Naive B cell (primary cell): Measurements from ENCODE around the gene ZFYVE19. TPM values are rescaled to one million over a fixed set of nuclear protein-coding genes. Genes with fewer than 3 reads are reported as not detected.
"Not testable (repeated sequence)": the region's sequence is repeated elsewhere in the genome, so short reads cannot be mapped to it uniquely, and the experiment has no call there.

ENCODE experiments used
- ATAC-seq, 2 donors: fragments of 150-1000 bp; cut with Tn5 transposase; 2 replicates each; pipeline ENCODE4 v1.10.0; 2021; ENCODE audit warnings: low read depth in 2 of 2, mild to moderate bottlenecking in 2 of 2, moderate library complexity in 2 of 2
- DNase-seq: peaks from one replicate; pipeline ENCODE4 v3.0.0; 2022
- H3K27ac Mint-ChIP-seq, 6 donors: one replicate each; pipeline ENCODE4 v1.8.0; 2020 to 2022; ENCODE audit warnings: mild to moderate bottlenecking in 6 of 6, mixed read lengths in 6 of 6, moderate library complexity in 5 of 6, inconsistent platforms in 2 of 6
- H3K27me3 Mint-ChIP-seq, 3 donors: one replicate each; pipeline ENCODE4 v1.8.0; 2021 to 2022; ENCODE audit warnings: mixed read lengths in 3 of 3, mild to moderate bottlenecking in 1 of 3
- H3K36me3 Mint-ChIP-seq, 2 donors: one replicate each; pipeline ENCODE4 v1.8.0; 2020 to 2022; ENCODE audit warnings: mixed read lengths in 2 of 2, inconsistent platforms in 1 of 2, mild to moderate bottlenecking in 1 of 2
- H3K4me1 Mint-ChIP-seq, 3 donors: one replicate each; pipeline ENCODE4 v1.8.0; 2020 to 2022; ENCODE audit warnings: mixed read lengths in 3 of 3, inconsistent platforms in 1 of 3, mild to moderate bottlenecking in 1 of 3, moderate library complexity in 1 of 3
- H3K4me3 Mint-ChIP-seq, 8 donors: one replicate each; pipeline ENCODE4 v1.8.0; 2020 to 2022; ENCODE audit warnings: mild to moderate bottlenecking in 8 of 8, mixed read lengths in 8 of 8, moderate library complexity in 8 of 8, inconsistent platforms in 2 of 8
- H3K9me3 Mint-ChIP-seq, 7 donors: one replicate each; pipeline ENCODE4 v1.8.0; 2020 to 2022; ENCODE audit warnings: mixed read lengths in 7 of 7, mild to moderate bottlenecking in 5 of 7, inconsistent platforms in 2 of 7, moderate library complexity in 1 of 7
- polyA plus RNA-seq, 6 donors: library from polyadenylated mRNA; unstranded; fragments of 300-500 nt; fragmentation: Illumina TruSeq; gene quantifications; one replicate each; pipeline ENCODE4 v1.2.3, GENCODE V29; 2021; ENCODE audit warnings: low read depth in 6 of 6

The ZFYVE19 gene
- polyA plus RNA-seq, 6 donors from 2014 or later: 9.5 to 27.7 (median 12.9) TPM

GRCh38 chr15:40847223-40847961 lies 40.5 kb downstream of the ZFYVE19 start:
- Mint-ChIP-seq H3K36me3 (peaks cover 0 to 7% of the 10 kb centered on the region in 2 donors), H3K27me3 (no peaks in the 10 kb centered on the region), H3K9me3 (no peaks in the 10 kb centered on the region), H3K4me1 (peaks cover 34 to 43% (median 39%) of the 10 kb centered on the region in 3 donors), H3K27ac (peak overlapping the region; percentile 6 to 94 (median 88)), H3K4me3 (peak overlapping the region; percentile 2 to 91 (median 56))
- peak; percentile 64 to 70 for ATAC-seq
- peak; percentile 35 for DNase-seq

GRCh38 chr15:40850576-40851112 lies 43.8 kb downstream of the ZFYVE19 start:
- Mint-ChIP-seq H3K9me3 (no peaks in the 10 kb centered on the region), H3K27ac (peak overlapping the region in 1 of 6 donors; percentile 62), H3K4me3 (no peak overlapping the region), H3K27me3 (no peaks in the 10 kb centered on the region), H3K4me1 (peaks cover 23 to 26% (median 26%) of the 10 kb centered on the region in 3 donors), H3K36me3 (peaks cover 0 to 7% of the 10 kb centered on the region in 2 donors)
- DNase-seq (no peak), ATAC-seq (no peak)

GRCh38 chr15:40852529-40852928 lies 45.6 kb downstream of the ZFYVE19 start:
- Mint-ChIP-seq H3K4me1 (peaks cover 9 to 11% (median 10%) of the 10 kb centered on the region in 3 donors), H3K4me3 (no peak overlapping the region), H3K9me3 (no peaks in the 10 kb centered on the region), H3K27ac (peak overlapping the region in 1 of 6 donors; percentile 30), H3K27me3 (no peaks in the 10 kb centered on the region), H3K36me3 (peaks cover 4 to 7% of the 10 kb centered on the region in 2 donors)
- DNase-seq: no peak
- no peak for ATAC-seq

- Mint-ChIP-seq H3K27me3 (no peaks in the 10 kb centered on the region), H3K9me3 (no peaks in the 10 kb centered on the region), H3K27ac (no peak overlapping the region), H3K36me3 (peaks cover 4 to 7% of the 10 kb centered on the region in 2 donors), H3K4me1 (peaks cover 6 to 7% (median 7%) of the 10 kb centered on the region in 3 donors), H3K4me3 (no peak overlapping the region)
- ATAC-seq (no peak), DNase-seq (no peak)
Observed at GRCh38 chr15:40853241-40853890, 46.5 kb downstream of the ZFYVE19 start.

GRCh38 chr15:40854161-40854560 lies 47.3 kb downstream of the ZFYVE19 start:
- no peak for DNase-seq
- Mint-ChIP-seq H3K27ac (no peak overlapping the region), H3K4me3 (no peak overlapping the region), H3K27me3 (no peaks in the 10 kb centered on the region), H3K4me1 (peaks cover 9 to 13% (median 9%) of the 10 kb centered on the region in 3 donors), H3K9me3 (no peaks in the 10 kb centered on the region), H3K36me3 (peaks cover 4 to 7% of the 10 kb centered on the region in 2 donors)
- ATAC-seq: no peak

DNA sequence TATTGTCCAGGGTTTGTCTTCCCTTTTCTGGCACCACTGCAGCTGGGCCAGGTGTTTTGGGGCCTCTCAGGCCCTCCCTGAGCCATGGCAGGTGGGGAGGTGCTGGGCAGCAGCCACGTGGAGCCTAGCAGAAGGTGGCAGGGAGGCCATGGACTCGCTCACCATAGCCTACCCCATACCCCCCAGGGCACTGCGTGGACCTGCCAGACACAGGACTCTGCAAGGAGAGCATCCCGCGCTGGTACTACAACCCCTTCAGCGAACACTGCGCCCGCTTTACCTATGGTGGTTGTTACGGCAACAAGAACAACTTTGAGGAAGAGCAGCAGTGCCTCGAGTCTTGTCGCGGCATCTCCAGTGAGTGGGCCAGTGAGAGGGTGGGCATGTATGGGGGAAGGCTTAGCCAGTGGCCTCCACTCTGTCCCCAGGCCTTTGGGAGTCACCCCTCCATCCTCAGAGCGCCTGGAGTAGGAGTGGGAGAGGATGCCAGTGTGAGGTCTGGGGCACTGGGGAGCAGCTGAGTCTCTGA lies 48.9 kb downstream of the ZFYVE19 start:
- no peak overlapping the region for H3K4me3 Mint-ChIP-seq
- H3K4me1 Mint-ChIP-seq: peaks cover 11 to 17% (median 15%) of the 10 kb centered on the region in 3 donors
- ATAC-seq (no peak), DNase-seq (no peak)
- H3K27me3 Mint-ChIP-seq: no peaks in the 10 kb centered on the region
- H3K36me3 Mint-ChIP-seq: peaks cover 4 to 7% of the 10 kb centered on the region in 2 donors
- no peak overlapping the region for H3K27ac Mint-ChIP-seq
- no peaks in the 10 kb centered on the region for H3K9me3 Mint-ChIP-seq

- no peak for DNase-seq
- H3K27me3 Mint-ChIP-seq: no peaks in the 10 kb centered on the region
- peaks cover under 1 to 4% of the 10 kb centered on the region in 2 donors for H3K36me3 Mint-ChIP-seq
- H3K27ac Mint-ChIP-seq: no peak overlapping the region
- no peaks in the 10 kb centered on the region for H3K9me3 Mint-ChIP-seq
- peaks cover 11 to 17% (median 12%) of the 10 kb centered on the region in 3 donors for H3K4me1 Mint-ChIP-seq
- no peak overlapping the region for H3K4me3 Mint-ChIP-seq
- ATAC-seq: no peak
Observed at GRCh38 chr15:40856746-40857145, 49.9 kb downstream of the ZFYVE19 start.

GRCh38 chr15:40857601-40858341 lies 50.9 kb downstream of the ZFYVE19 start:
- Mint-ChIP-seq H3K4me3 (peak overlapping the region in 1 of 8 donors; percentile 11), H3K27me3 (no peaks in the 10 kb centered on the region), H3K9me3 (no peaks in the 10 kb centered on the region), H3K4me1 (peaks cover 8 to 17% (median 11%) of the 10 kb centered on the region in 3 donors), H3K36me3 (peaks cover 0 to 4% of the 10 kb centered on the region in 2 donors), H3K27ac (peak overlapping the region in 3 of 6 donors; percentile 13 to 70 (median 52))
- ATAC-seq (peak; percentile 84 to 87), DNase-seq (peak; percentile 70)

- Mint-ChIP-seq H3K9me3 (no peaks in the 10 kb centered on the region), H3K4me3 (peak overlapping the region in 2 of 8 donors; percentile 34 to 66), H3K27ac (no peak overlapping the region), H3K36me3 (peaks cover 0 to 4% of the 10 kb centered on the region in 2 donors), H3K4me1 (peaks cover 8 to 17% (median 11%) of the 10 kb centered on the region in 3 donors), H3K27me3 (peaks cover 0 to under 1% (median 0%) of the 10 kb centered on the region in 3 donors)
- DNase-seq: no peak
- no peak for ATAC-seq
Observed at GRCh38 chr15:40858706-40859105, 51.8 kb downstream of the ZFYVE19 start.

DNA sequence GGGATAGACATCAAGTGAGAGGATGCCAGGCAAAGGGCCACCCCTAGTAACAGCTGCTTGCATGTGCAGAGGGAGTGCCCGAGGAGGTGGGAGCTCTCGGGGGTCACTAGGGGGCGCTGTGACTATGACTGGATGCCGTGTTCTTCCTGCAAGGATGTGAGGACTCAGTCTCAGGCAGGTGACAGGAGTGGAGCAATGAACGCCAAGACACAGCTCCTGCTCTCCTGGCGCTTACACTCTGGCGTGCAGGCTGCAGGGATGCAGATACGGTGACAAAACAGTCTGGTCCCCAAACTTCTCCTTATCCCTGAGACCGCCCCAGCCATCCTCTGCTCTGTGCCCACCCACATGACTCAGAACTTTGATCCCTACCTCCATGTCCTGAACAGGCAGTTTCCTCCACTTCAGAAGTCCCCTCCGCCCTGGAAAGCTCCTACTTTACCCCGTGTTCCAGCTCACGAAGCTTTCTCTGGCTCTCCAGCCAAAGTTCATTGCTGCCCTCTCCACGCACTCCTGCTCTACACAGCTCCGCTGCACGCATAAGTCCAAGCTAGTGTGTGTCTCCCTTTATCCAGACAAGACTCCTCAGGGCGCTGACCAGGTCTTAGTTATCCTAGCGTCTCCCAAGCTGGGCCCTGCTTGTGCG lies 52.4 kb downstream of the ZFYVE19 start:
- Mint-ChIP-seq H3K4me1 (peaks cover 8 to 17% (median 11%) of the 10 kb centered on the region in 3 donors), H3K27ac (peak overlapping the region in 1 of 6 donors; percentile 37), H3K9me3 (no peaks in the 10 kb centered on the region), H3K4me3 (no peak overlapping the region), H3K27me3 (peaks cover 0 to 6% (median 5%) of the 10 kb centered on the region in 3 donors), H3K36me3 (peaks cover 0 to 4% of the 10 kb centered on the region in 2 donors)
- ATAC-seq (peak; percentile 79 to 83), DNase-seq (peak; percentile 69)

- peaks cover 2 to 12% (median 7%) of the 10 kb centered on the region in 3 donors for H3K27me3 Mint-ChIP-seq
- H3K4me3 Mint-ChIP-seq, H3K9me3 Mint-ChIP-seq, H3K36me3 Mint-ChIP-seq, DNase-seq, ATAC-seq, H3K27ac Mint-ChIP-seq: not testable (repeated sequence)
- peaks cover 8 to 17% (median 11%) of the 10 kb centered on the region in 3 donors for H3K4me1 Mint-ChIP-seq
Observed at GRCh38 chr15:40861147-40861546, 54.3 kb downstream of the ZFYVE19 start.

- DNase-seq (no peak), ATAC-seq (no peak)
- no peak overlapping the region for H3K4me3 Mint-ChIP-seq
- peaks cover 5 to 8% (median 8%) of the 10 kb centered on the region in 3 donors for H3K4me1 Mint-ChIP-seq
- no peaks in the 10 kb centered on the region for H3K36me3 Mint-ChIP-seq
- no peak overlapping the region for H3K27ac Mint-ChIP-seq
- H3K27me3 Mint-ChIP-seq: peaks cover 3 to 14% (median 7%) of the 10 kb centered on the region in 3 donors
- H3K9me3 Mint-ChIP-seq: no peaks in the 10 kb centered on the region
Observed at GRCh38 chr15:40863660-40864270, 56.9 kb downstream of the ZFYVE19 start.
